GM23248 (cell line): ENCODE measurements around the gene MIEN1. TPM values are rescaled to one million over a fixed set of nuclear protein-coding genes. Genes with fewer than 3 reads are reported as not detected.

Experiments used
- DNase-seq: peaks from one replicate; pipeline ENCODE4 v3.0.0-alpha.2; 2015
- H2AFZ ChIP-seq: fragments of 200-600 bp; sonication (generic); 2 replicates; pipeline ENCODE4 v1.6.1; 2016; ENCODE audit warnings: antibody characterized with exemption
- H3F3A ChIP-seq: fragments of 200-600 bp; sonication (generic); 2 replicates; pipeline ENCODE4 v1.6.1; 2016; ENCODE audit warnings: mild to moderate bottlenecking, antibody characterized with exemption, mixed run types; ENCODE audit not compliant: insufficient read depth
- H3K27ac ChIP-seq: fragments of 200-600 bp; sonication (generic); 2 replicates; pipeline ENCODE4 v1.5.1; 2016; ENCODE audit warnings: mild to moderate bottlenecking
- H3K27me3 ChIP-seq: fragments of 200-600 bp; sonication (generic); replicated peaks from 2 replicates; pipeline ENCODE4 v1.6.1; 2016; ENCODE audit warnings: mild to moderate bottlenecking; ENCODE audit not compliant: insufficient read depth
- H3K36me3 ChIP-seq: fragments of 200-600 bp; sonication (generic); 2 replicates; pipeline ENCODE4 v1.6.1; 2016; ENCODE audit warnings: low read depth, mild to moderate bottlenecking
- H3K4me1 ChIP-seq: fragments of 200-600 bp; sonication (generic); 2 replicates; pipeline ENCODE4 v1.6.1; 2016; ENCODE audit warnings: mild to moderate bottlenecking; ENCODE audit not compliant: insufficient read depth
- H3K4me2 ChIP-seq: fragments of 200-600 bp; sonication (generic); one replicate; pipeline ENCODE4 v1.6.1; 2016; ENCODE audit warnings: mild to moderate bottlenecking; ENCODE audit not compliant: unreplicated experiment
- H3K4me3 ChIP-seq: fragments of 200-600 bp; sonication (generic); 2 replicates; pipeline ENCODE4 v1.5.1; 2016; ENCODE audit warnings: mild to moderate bottlenecking
- H3K79me2 ChIP-seq: fragments of 200-600 bp; sonication (generic); 2 replicates; pipeline ENCODE4 v1.6.1; 2016; ENCODE audit warnings: mild to moderate bottlenecking; ENCODE audit not compliant: insufficient read depth
- H3K9ac ChIP-seq: fragments of 200-600 bp; sonication (generic); 2 replicates; pipeline ENCODE4 v1.6.1; 2016; ENCODE audit warnings: mild to moderate bottlenecking
- H3K9me2 ChIP-seq: fragments of 200-600 bp; sonication (generic); 2 replicates; pipeline ENCODE4 v1.6.1; 2016; ENCODE audit warnings: mixed run types, mild to moderate bottlenecking, moderate library complexity; ENCODE audit not compliant: insufficient read depth
- H3K9me3 ChIP-seq: fragments of 200-600 bp; sonication (generic); one replicate; pipeline ENCODE4 v1.6.1; 2017; ENCODE audit warnings: low read depth
- H4K20me1 ChIP-seq: fragments of 200-600 bp; sonication (generic); 2 replicates; pipeline ENCODE4 v1.6.0; 2016; ENCODE audit not compliant: insufficient read depth
- EZH2 ChIP-seq: fragments of 200-600 bp; sonication (generic); IDR thresholded peaks from 2 replicates; pipeline ENCODE4 v1.6.1; 2018; ENCODE audit warnings: antibody characterized with exemption, mild to moderate bottlenecking; ENCODE audit not compliant: insufficient read depth, poor library complexity, severe bottlenecking
- EZH2phosphoT487 ChIP-seq: fragments of 200-600 bp; sonication (generic); IDR thresholded peaks from 2 replicates; pipeline ENCODE4 v1.6.1; 2018; ENCODE audit warnings: antibody characterized with exemption, moderate library complexity, mild to moderate bottlenecking, low read depth; ENCODE audit not compliant: insufficient read depth
- WGBS, 2 experiments: methylation state at CpG; one replicate each; pipeline ENCODE4 v1.1.6; 2015 to 2017; ENCODE audit warnings: low lambda C conversion rate in 2 of 2, low coverage in 1 of 2; ENCODE audit errors: missing lambda C conversion rate in 2 of 2; 5-methylcytosine and 5-hydroxymethylcytosine counted together
- in situ Hi-C: fragments of 300-500 bp; cut with MboI; formaldehyde crosslinking; loops from 2 replicates; pipeline ENCODE4 v1.15.0; 2020
- polyA plus RNA-seq: library from polyadenylated mRNA; unstranded; fragments of >200 nt; fragmentation: Nextera tagmentation; extraction: Ambion mirVana; gene quantifications from 2 replicates; pipeline ENCODE4 v1.2.1, GENCODE V29; 2016
- total RNA-seq: library from RNA; depleted of rRNA; stranded (reverse); fragments of >200 nt; shearing (Covaris generic); gene quantifications from 2 replicates; pipeline ENCODE4 v1.2.3, GENCODE V29; 2014

MIEN1 gene
- total and polyA plus RNA-seq, 2 experiments from 2014 or later = 33.6 to 85.4 TPM

- no peak overlapping the region for H2AFZ ChIP-seq
- no peak overlapping the region for H3K9ac ChIP-seq
- 0 out of 2 replicates have a peak, but pooled peaks cover 12% of the 10 kb centered on the region for H3K27me3 ChIP-seq
- DNase-seq = no peak
- in situ Hi-C loops = loop anchor here (10.0 kb wide), 1 partner anchor 132 kb away; the partner anchor contains the start of gene PPP1R1B
- H3K4me2 ChIP-seq = no peak overlapping the region
- no peaks in the 10 kb centered on the region for H3K36me3 ChIP-seq
- H3K4me1 ChIP-seq = no peaks in the 10 kb centered on the region
- no peaks in the 10 kb centered on the region for H3K79me2 ChIP-seq
- H3K9me2 ChIP-seq = no peaks in the 10 kb centered on the region
- no peak overlapping the region for H3K4me3 ChIP-seq
- H3K9me3 ChIP-seq = no peaks in the 10 kb centered on the region
- WGBS, 2 experiments = 83 to 89% methylated on average over 4 of the region's 4 CpGs
- no peaks in the 10 kb centered on the region for H4K20me1 ChIP-seq
- no peak overlapping the region for H3K27ac ChIP-seq
- H3F3A ChIP-seq = peaks cover 7% of the 10 kb centered on the region; the same call in 1 of the 2 replicates
- TF ChIP-seq EZH2 (no peak), EZH2phosphoT487 (no peak)
Measured at GRCh38 chr17:39757176-39757662, 26.9 kb upstream of the MIEN1 start.

- no peak overlapping the region for H2AFZ ChIP-seq
- WGBS, 2 experiments = 40 to 44% methylated on average over 7 of the region's 7 CpGs
Measured at GRCh38 chr17:39756380-39757079, 26.2 kb upstream of the MIEN1 start.

DNA sequence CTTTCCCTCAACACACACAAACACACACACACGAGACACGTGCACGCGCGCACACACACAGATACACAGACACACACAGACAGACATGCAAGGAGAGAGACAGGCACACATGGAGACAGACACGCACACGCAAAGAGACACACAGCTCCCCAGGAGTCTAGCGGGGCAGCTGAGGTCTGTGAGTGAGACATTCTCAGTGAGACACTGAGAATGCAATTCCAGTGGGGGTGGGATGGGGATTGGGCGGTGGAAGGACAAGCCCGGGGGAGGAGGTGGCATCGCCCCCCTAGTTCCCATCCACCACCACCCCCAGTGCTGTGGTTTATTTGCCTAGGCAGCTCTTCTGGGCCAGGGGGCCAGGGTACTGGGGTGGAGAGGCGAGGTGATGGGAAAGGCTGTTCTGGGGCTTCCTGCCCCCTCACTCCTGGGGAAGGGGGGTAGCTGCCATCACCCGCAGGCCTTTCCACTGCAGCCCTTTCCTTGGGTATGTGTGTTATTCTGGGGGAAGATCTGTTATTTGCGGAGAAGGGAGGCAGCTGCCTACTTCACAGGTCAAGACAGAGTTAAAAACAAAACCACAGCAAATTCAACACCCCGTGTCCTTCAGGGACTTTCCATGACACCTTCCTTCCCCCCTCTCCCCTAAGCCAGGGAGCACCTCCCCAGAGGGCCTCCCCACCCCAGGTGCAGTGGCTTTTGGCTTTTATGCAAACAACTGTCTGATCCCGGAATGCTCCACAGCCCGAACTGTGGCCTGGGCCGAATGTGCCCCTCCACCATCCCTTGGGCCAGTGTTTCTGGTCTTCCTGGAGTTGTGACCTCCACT is 25.4 kb upstream of the MIEN1 start:
- no peak overlapping the region for H3K4me2 ChIP-seq
- no peaks in the 10 kb centered on the region for H4K20me1 ChIP-seq
- no peaks in the 10 kb centered on the region for H3K36me3 ChIP-seq
- DNase-seq = peak; percentile 25
- H3K27me3 ChIP-seq = 0 out of 2 replicates have a peak, but pooled peaks cover 12% of the 10 kb centered on the region
- no peaks in the 10 kb centered on the region for H3K9me3 ChIP-seq
- no peaks in the 10 kb centered on the region for H3K9me2 ChIP-seq
- 76% methylated on average over 17 to 18 of the region's 18 CpGs for WGBS, 2 experiments
- TF ChIP-seq EZH2 (no peak), EZH2phosphoT487 (no peak)
- peaks cover 7% of the 10 kb centered on the region; the same call in 1 of the 2 replicates for H3F3A ChIP-seq
- H3K4me1 ChIP-seq = no peaks in the 10 kb centered on the region
- H3K4me3 ChIP-seq = no peak overlapping the region
- in situ Hi-C loops = loop anchor here (10.0 kb wide), 1 partner anchor 131 kb away; the partner anchor contains the start of gene PPP1R1B
- H3K27ac ChIP-seq = no peak overlapping the region
- no peak overlapping the region for H3K9ac ChIP-seq
- no peaks in the 10 kb centered on the region for H3K79me2 ChIP-seq
- H2AFZ ChIP-seq = peak overlapping the region; percentile 91; the same call in 1 of the 2 replicates

More at GRCh38 chr17:39756380-39757079, 26.2 kb upstream of the MIEN1 start:
- Histone ChIP-seq H3K27me3 (0 out of 2 replicates have a peak, but pooled peaks cover 12% of the 10 kb centered on the region), H3K9me3 (no peaks in the 10 kb centered on the region), H3K4me1 (no peaks in the 10 kb centered on the region), H3K9ac (no peak overlapping the region), H3F3A (peaks cover 7% of the 10 kb centered on the region; the same call in 1 of the 2 replicates), H3K9me2 (no peaks in the 10 kb centered on the region), H4K20me1 (no peaks in the 10 kb centered on the region), H3K4me3 (no peak overlapping the region), H3K79me2 (no peaks in the 10 kb centered on the region), H3K4me2 (no peak overlapping the region), H3K36me3 (no peaks in the 10 kb centered on the region), H3K27ac (no peak overlapping the region)
- in situ Hi-C loops = loop anchor here (10.0 kb wide), 1 partner anchor 132 kb away; the partner anchor contains the start of gene PPP1R1B
- TF ChIP-seq EZH2phosphoT487 (no peak), EZH2 (no peak)
- DNase-seq = no peak

DNA sequence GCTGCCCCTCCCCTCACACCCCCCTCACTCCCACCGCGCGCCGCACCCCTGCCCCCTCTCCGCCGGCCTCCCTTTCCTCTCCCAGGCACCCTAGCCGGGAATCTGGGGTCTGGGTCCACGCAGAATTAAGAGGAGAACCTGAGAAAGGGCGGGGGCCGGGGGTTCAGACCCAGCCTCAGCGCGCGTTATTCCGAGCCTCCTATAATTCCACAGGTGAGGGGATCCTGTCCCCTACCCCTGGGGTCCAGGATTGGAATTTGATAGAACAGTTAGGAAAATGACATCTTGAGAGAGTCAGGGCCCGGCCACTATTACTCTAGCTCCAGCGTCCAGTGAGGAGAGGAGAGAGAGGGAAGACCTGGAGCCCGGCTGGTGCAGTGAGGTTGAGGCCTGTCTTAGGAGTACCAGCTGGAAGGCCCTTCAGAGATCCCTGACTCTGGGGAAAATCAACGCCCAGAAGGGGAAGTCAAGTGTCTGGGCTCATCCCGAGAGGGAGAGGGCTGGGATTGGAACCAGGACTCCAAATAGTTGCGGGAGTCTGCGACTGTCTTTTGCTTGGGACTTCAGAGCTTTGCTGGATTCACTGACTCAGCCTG is 24.7 kb upstream of the MIEN1 start:
- Histone ChIP-seq H3K4me1 (no peaks in the 10 kb centered on the region), H3K27ac (0 out of 2 replicates have a peak overlapping the region, but pooled peaks have one; percentile 44), H3K27me3 (0 out of 2 replicates have a peak, but pooled peaks cover 12% of the 10 kb centered on the region), H4K20me1 (no peaks in the 10 kb centered on the region), H3K9me3 (no peaks in the 10 kb centered on the region), H2AFZ (peak overlapping the region; percentile 91), H3K4me3 (peak overlapping the region; percentile 81), H3F3A (peaks cover 7% of the 10 kb centered on the region; the same call in 1 of the 2 replicates), H3K9me2 (no peaks in the 10 kb centered on the region), H3K36me3 (no peaks in the 10 kb centered on the region), H3K9ac (peak overlapping the region; percentile 89), H3K79me2 (no peaks in the 10 kb centered on the region), H3K4me2 (peak overlapping the region; percentile 71)
- in situ Hi-C loops = loop anchor here (10.0 kb wide), 1 partner anchor 130 kb away; the partner anchor contains the start of gene PPP1R1B
- DNase-seq = peak; percentile 33
- 30 to 36% methylated on average over 14 to 21 of the region's 21 CpGs for WGBS, 2 experiments
- TF ChIP-seq EZH2phosphoT487 (no peak), EZH2 (no peak)
